Neuronal stem cell (in vitro differentiated cells): ENCODE results near the gene TCF7L2.

ENCODE experiments used
- DNase-seq: peaks from one replicate; pipeline ENCODE4 v3.0.0-alpha.2; 2013; ENCODE audit warnings: low spot score
- H2AFZ ChIP-seq: one replicate; pipeline ENCODE4 v1.6.1; 2013; ENCODE audit warnings: mild to moderate bottlenecking, low read length, inconsistent platforms
- H2AK5ac ChIP-seq: 2 replicates; pipeline ENCODE4 v1.6.1; 2013; ENCODE audit warnings: low read depth, mild to moderate bottlenecking, inconsistent platforms, low read length, moderate library complexity, mixed read lengths
- H2BK120ac ChIP-seq: 2 replicates; pipeline ENCODE4 v1.6.1; 2013; ENCODE audit warnings: low read depth, mild to moderate bottlenecking, inconsistent platforms, low read length, moderate library complexity, mixed read lengths
- H2BK12ac ChIP-seq: one replicate; pipeline ENCODE4 v1.6.1; 2013; ENCODE audit warnings: low read length, inconsistent platforms
- H2BK15ac ChIP-seq: 2 replicates; pipeline ENCODE4 v1.6.1; 2013; ENCODE audit warnings: mild to moderate bottlenecking, low read length, inconsistent platforms, mixed read lengths
- H2BK5ac ChIP-seq: one replicate; pipeline ENCODE4 v1.6.1; 2013; ENCODE audit warnings: inconsistent platforms, mild to moderate bottlenecking, low read length, moderate library complexity
- H3K14ac ChIP-seq: one replicate; pipeline ENCODE4 v1.6.1; 2013; ENCODE audit warnings: low read length, inconsistent platforms
- H3K18ac ChIP-seq: 2 replicates; pipeline ENCODE4 v1.6.1; 2013; ENCODE audit warnings: low read length, inconsistent platforms
- H3K23ac ChIP-seq: 2 replicates; pipeline ENCODE4 v1.6.1; 2013; ENCODE audit warnings: low read depth, mild to moderate bottlenecking, mixed read lengths, low read length, inconsistent platforms; ENCODE audit not compliant: poor library complexity
- H3K27ac ChIP-seq: replicated peaks from 3 replicates; pipeline ENCODE4 v1.5.1; 2013; ENCODE audit warnings: low read length, inconsistent platforms
- H3K27me3 ChIP-seq, 3 experiments: 2 replicates each; pipeline ENCODE4 v1.6.1; 2013; ENCODE audit warnings: low read length in 3 of 3, mild to moderate bottlenecking in 2 of 3, inconsistent platforms in 1 of 3, low read depth in 1 of 3, mixed read lengths in 1 of 3, moderate library complexity in 1 of 3; ENCODE audit not compliant: control insufficient read depth in 3 of 3, insufficient read depth in 3 of 3
- H3K36me3 ChIP-seq, 2 donors: replicated peaks in 1 of 2; 2 replicates each; pipeline ENCODE4 v1.6.1; 2013; ENCODE audit warnings: low read length in 2 of 2; ENCODE audit not compliant: control insufficient read depth in 2 of 2, insufficient read depth in 2 of 2
- H3K4ac ChIP-seq: 2 replicates; pipeline ENCODE4 v1.6.1; 2013; ENCODE audit warnings: inconsistent platforms, mild to moderate bottlenecking, low read length, moderate library complexity
- H3K4me1 ChIP-seq, 2 donors: 1 replicate in 1 of 2; 2 replicates in 1 of 2; pipeline ENCODE4 v1.6.1; 2013; ENCODE audit warnings: low read length in 2 of 2, low read depth in 1 of 2; ENCODE audit not compliant: control insufficient read depth in 2 of 2, insufficient read depth in 1 of 2
- H3K4me2 ChIP-seq: one replicate; pipeline ENCODE4 v1.6.1; 2013; ENCODE audit warnings: mild to moderate bottlenecking, low read length, inconsistent platforms; ENCODE audit not compliant: insufficient read depth, poor library complexity, severe bottlenecking
- H3K4me3 ChIP-seq, 2 donors: 2 replicates each; pipeline ENCODE4 v1.5.1; 2013; ENCODE audit warnings: low read length in 2 of 2, mild to moderate bottlenecking in 2 of 2, inconsistent platforms in 1 of 2, moderate library complexity in 1 of 2
- H3K79me1 ChIP-seq: one replicate; pipeline ENCODE4 v1.6.1; 2013; ENCODE audit warnings: low read depth, mild to moderate bottlenecking, inconsistent platforms, low read length, moderate library complexity
- H3K9ac ChIP-seq: one replicate; pipeline ENCODE4 v1.6.1; 2013; ENCODE audit warnings: mild to moderate bottlenecking, low read depth, low read length, inconsistent platforms; ENCODE audit not compliant: poor library complexity
- H3K9me3 ChIP-seq, 2 donors: replicated peaks in 1 of 2; 2 replicates each; pipeline versions ENCODE3 to v1.6.1; 2013; ENCODE audit warnings: low read length in 2 of 2, mild to moderate bottlenecking in 2 of 2, inconsistent platforms in 1 of 2, low read depth in 1 of 2, mixed read lengths in 1 of 2, moderate library complexity in 1 of 2; ENCODE audit not compliant: control insufficient read depth in 2 of 2, insufficient read depth in 1 of 2
- H4K8ac ChIP-seq: one replicate; pipeline ENCODE4 v1.6.1; 2013; ENCODE audit warnings: low read depth, mild to moderate bottlenecking, inconsistent platforms, low read length, moderate library complexity
- H4K91ac ChIP-seq: one replicate; pipeline ENCODE4 v1.6.1; 2013; ENCODE audit warnings: low read length, low read depth, mild to moderate bottlenecking, inconsistent platforms; ENCODE audit not compliant: poor library complexity
- WGBS, 2 donors: extraction: QIAGEN DNeasy Blood & Tissue Kit; methylation state at CpG; one replicate each; pipeline ENCODE4 v1.1.7; 2013; ENCODE audit warnings: missing lambda C conversion rate in 2 of 2, mixed read lengths in 1 of 2; ENCODE audit not compliant: insufficient read length in 2 of 2, insufficient replicate concordance in 1 of 2; ENCODE audit errors: extremely low coverage in 2 of 2; 5-methylcytosine and 5-hydroxymethylcytosine counted together

Gene TCF7L2

GRCh38 chr10:113022265-113022664 lies 72.2 kb downstream of the TCF7L2 start:
- WGBS, 2 donors, result no CpG with 5 or more reads among the region's 7 CpGs
- no peak overlapping the region for H3K18ac ChIP-seq

GRCh38 chr10:113023017-113023416 lies 73.0 kb downstream of the TCF7L2 start:
- no peaks in the 10 kb centered on the region for H3K27me3 ChIP-seq
- H3K4me3 ChIP-seq, result no peak overlapping the region
- no peak overlapping the region for H2BK15ac ChIP-seq
- no peak overlapping the region for H2AK5ac ChIP-seq
- no peak overlapping the region for H2AFZ ChIP-seq
- no peak overlapping the region for H2BK12ac ChIP-seq
- no peak overlapping the region for H4K8ac ChIP-seq
- H2BK120ac ChIP-seq, result no peak overlapping the region
- H3K9ac ChIP-seq, result no peak overlapping the region
- H3K36me3 ChIP-seq, result peaks cover 0 to 6% of the 10 kb centered on the region in 2 donors
- H3K23ac ChIP-seq, result no peak overlapping the region
- DNase-seq, result no peak
- no peak overlapping the region for H3K14ac ChIP-seq
- no peak overlapping the region for H4K91ac ChIP-seq
- WGBS, 2 donors, result no CpG with 5 or more reads among the region's 6 CpGs
- H3K4me1 ChIP-seq, result peaks cover 36 to 44% of the 10 kb centered on the region in 2 donors
- no peak overlapping the region for H3K4ac ChIP-seq
- peaks cover 3% of the 10 kb centered on the region for H3K79me1 ChIP-seq
- no peak overlapping the region for H2BK5ac ChIP-seq
- no peak overlapping the region for H3K18ac ChIP-seq
- no peak overlapping the region for H3K27ac ChIP-seq
- no peak overlapping the region for H3K4me2 ChIP-seq
- H3K9me3 ChIP-seq, result no peaks in the 10 kb centered on the region

More at GRCh38 chr10:113022265-113022664, 72.2 kb downstream of the TCF7L2 start:
- no peak overlapping the region for H3K14ac ChIP-seq
- H3K4ac ChIP-seq, result no peak overlapping the region
- H4K91ac ChIP-seq, result no peak overlapping the region
- H4K8ac ChIP-seq, result no peak overlapping the region
- no peak overlapping the region for H2BK15ac ChIP-seq
- H2AFZ ChIP-seq, result no peak overlapping the region
- H3K4me2 ChIP-seq, result no peak overlapping the region
- H2BK5ac ChIP-seq, result no peak overlapping the region
- no peak overlapping the region for H2AK5ac ChIP-seq
- no peak overlapping the region for H3K4me3 ChIP-seq
- H3K36me3 ChIP-seq, result peaks cover 0 to 6% of the 10 kb centered on the region in 2 donors
- H2BK12ac ChIP-seq, result no peak overlapping the region
- H3K79me1 ChIP-seq, result peaks cover 6% of the 10 kb centered on the region
- no peak for DNase-seq
- H3K4me1 ChIP-seq, result peaks cover 30 to 41% of the 10 kb centered on the region in 2 donors
- no peaks in the 10 kb centered on the region for H3K27me3 ChIP-seq
- H3K9ac ChIP-seq, result no peak overlapping the region
- H3K23ac ChIP-seq, result no peak overlapping the region
- H3K9me3 ChIP-seq, result no peaks in the 10 kb centered on the region
- H2BK120ac ChIP-seq, result no peak overlapping the region
- no peak overlapping the region for H3K27ac ChIP-seq

- Histone ChIP-seq H3K79me1 (peaks cover 3% of the 10 kb centered on the region), H2BK120ac (no peak overlapping the region), H3K4ac (no peak overlapping the region), H3K27ac (no peak overlapping the region), H3K4me2 (no peak overlapping the region), H3K4me3 (no peak overlapping the region), H2AK5ac (no peak overlapping the region), H3K9ac (no peak overlapping the region), H3K14ac (no peak overlapping the region), H4K8ac (no peak overlapping the region), H2BK5ac (no peak overlapping the region), H3K27me3 (no peaks in the 10 kb centered on the region), H2AFZ (no peak overlapping the region), H4K91ac (no peak overlapping the region), H3K9me3 (no peaks in the 10 kb centered on the region), H2BK15ac (no peak overlapping the region), H3K36me3 (peaks cover 0 to 10% of the 10 kb centered on the region in 2 donors), H3K23ac (no peak overlapping the region), H3K18ac (no peak overlapping the region), H2BK12ac (no peak overlapping the region), H3K4me1 (peaks cover 35 to 40% of the 10 kb centered on the region in 2 donors)
- DNase-seq, result no peak
- no CpG with 5 or more reads among the region's 6 CpGs for WGBS, 2 donors
These were observed 74.9 kb downstream of the TCF7L2 start for GRCh38 chr10:113024930-113025329.

- Histone ChIP-seq H2AFZ (no peak overlapping the region), H3K18ac (no peak overlapping the region), H3K23ac (no peak overlapping the region), H3K9me3 (no peaks in the 10 kb centered on the region), H3K27ac (no peak overlapping the region), H3K4ac (no peak overlapping the region), H3K4me3 (no peak overlapping the region), H4K91ac (no peak overlapping the region), H3K4me2 (no peak overlapping the region), H3K79me1 (peaks cover 3% of the 10 kb centered on the region), H2BK120ac (no peak overlapping the region), H3K27me3 (no peaks in the 10 kb centered on the region), H2BK5ac (no peak overlapping the region), H3K9ac (no peak overlapping the region), H2BK12ac (no peak overlapping the region), H3K36me3 (peaks cover 0 to 13% of the 10 kb centered on the region in 2 donors), H3K4me1 (peaks cover 30 to 37% of the 10 kb centered on the region in 2 donors), H4K8ac (no peak overlapping the region), H2AK5ac (no peak overlapping the region), H3K14ac (no peak overlapping the region), H2BK15ac (no peak overlapping the region)
- WGBS, 2 donors, result no CpG with 5 or more reads among the region's 6 CpGs
- no peak for DNase-seq
These were observed 75.4 kb downstream of the TCF7L2 start for GRCh38 chr10:113025487-113025886.
